GM10248 (cell line): ENCODE results near the gene UBE2L5.

ENCODE experiments used
- CTCF ChIA-PET: fragments of 300-600 bp; sonication (Branson Sonifier 250); formaldehyde crosslinking; extraction: SDS; loops from one replicate; lab custom pipeline; 2021; ENCODE audit warnings: antibody characterized with exemption; lab: Yijun Ruan, JAX
- POLR2A ChIA-PET: fragments of 350-650 bp; sonication (Branson Sonifier 250); formaldehyde crosslinking; extraction: SDS; loops from one replicate; lab custom pipeline; 2020; ENCODE audit warnings: antibody characterized with exemption; lab: Yijun Ruan, JAX
- DNase-seq: peaks from one replicate; pipeline ENCODE4 v3.0.0; 2012; ENCODE audit errors: extremely low spot score
- TF ChIP-seq, protein P1 (sequence below): IDR thresholded peaks from 2 replicates; pipeline ENCODE4 v1.5.1; 2012; ENCODE audit warnings: mild to moderate bottlenecking, low read depth; ENCODE audit errors: extremely low read depth, missing control alignments, control extremely low read depth

Gene UBE2L5

DNA sequence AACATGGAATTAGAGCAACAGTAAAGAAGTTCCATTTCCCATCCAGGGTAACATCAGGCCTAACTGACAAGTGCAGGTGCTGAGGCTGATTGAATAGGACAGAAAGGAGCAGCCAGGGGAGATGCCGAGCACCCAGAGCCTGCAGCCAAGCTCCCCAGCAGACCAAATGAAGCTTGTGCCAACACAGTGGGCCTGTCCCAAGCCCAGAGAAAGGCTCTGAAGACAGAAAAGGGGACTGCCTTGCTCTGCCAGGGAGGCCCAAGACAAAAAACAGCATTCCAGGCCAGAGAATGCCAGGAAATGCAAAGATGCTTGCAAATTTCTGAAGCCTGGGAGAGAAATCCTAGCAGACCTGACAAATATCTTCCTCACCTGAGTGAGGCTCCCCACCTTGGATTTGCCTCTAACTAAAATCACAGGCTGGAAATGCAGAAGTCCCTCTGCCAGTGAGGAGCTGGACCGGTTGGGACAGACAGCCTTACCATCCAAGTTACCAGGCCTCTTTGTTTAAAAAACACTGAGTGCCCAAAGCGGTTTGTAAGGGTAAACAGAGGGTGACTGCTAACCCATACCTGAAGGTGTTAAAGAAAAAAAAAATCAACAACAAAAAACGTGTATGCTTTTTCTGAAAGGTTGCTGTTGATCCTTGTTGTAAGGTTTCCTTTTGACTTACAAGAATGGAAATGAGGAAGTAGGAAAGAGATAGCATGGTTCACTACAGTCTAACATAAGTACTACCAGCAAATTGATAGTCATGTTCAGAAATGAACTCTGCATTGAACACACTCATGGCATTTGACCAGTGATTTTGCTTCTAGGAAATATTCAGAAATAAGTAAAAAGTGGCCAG, 55.3 kb downstream of the UBE2L5 start:
- ChIA-PET CTCF (interaction anchor here (0.8 kb wide), 1 partner anchor 14 kb away, joined by 3 read pairs; no protein-coding TSS in a partner anchor), POLR2A (no interaction called here)
- DNase-seq = peak; percentile 69
- TF ChIP-seq, protein P1, sequence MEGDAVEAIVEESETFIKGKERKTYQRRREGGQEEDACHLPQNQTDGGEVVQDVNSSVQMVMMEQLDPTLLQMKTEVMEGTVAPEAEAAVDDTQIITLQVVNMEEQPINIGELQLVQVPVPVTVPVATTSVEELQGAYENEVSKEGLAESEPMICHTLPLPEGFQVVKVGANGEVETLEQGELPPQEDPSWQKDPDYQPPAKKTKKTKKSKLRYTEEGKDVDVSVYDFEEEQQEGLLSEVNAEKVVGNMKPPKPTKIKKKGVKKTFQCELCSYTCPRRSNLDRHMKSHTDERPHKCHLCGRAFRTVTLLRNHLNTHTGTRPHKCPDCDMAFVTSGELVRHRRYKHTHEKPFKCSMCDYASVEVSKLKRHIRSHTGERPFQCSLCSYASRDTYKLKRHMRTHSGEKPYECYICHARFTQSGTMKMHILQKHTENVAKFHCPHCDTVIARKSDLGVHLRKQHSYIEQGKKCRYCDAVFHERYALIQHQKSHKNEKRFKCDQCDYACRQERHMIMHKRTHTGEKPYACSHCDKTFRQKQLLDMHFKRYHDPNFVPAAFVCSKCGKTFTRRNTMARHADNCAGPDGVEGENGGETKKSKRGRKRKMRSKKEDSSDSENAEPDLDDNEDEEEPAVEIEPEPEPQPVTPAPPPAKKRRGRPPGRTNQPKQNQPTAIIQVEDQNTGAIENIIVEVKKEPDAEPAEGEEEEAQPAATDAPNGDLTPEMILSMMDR = no peak
